Peyer's patch (tissue), 4 donors: ENCODE data around the gene PLA2G2F.

Source experiments
- POLR2A ChIP-seq, 2 donors: fragments of 450-650 bp; IDR thresholded peaks; one replicate each; pipeline ENCODE4 v1.5.1; 2017; ENCODE audit warnings: antibody characterized with exemption in 2 of 2, mild to moderate bottlenecking in 2 of 2, moderate library complexity in 2 of 2
- TF ChIP-seq, protein P1 (sequence below), 6 experiments: fragments of 450-650 bp in 4 of 6; fragments of 200-600 bp in 2 of 6; sonication (generic) in 1 of 6; IDR thresholded peaks; one replicate each; pipeline ENCODE4 v1.5.1; 2017 to 2019; ENCODE audit warnings: antibody characterized with exemption in 6 of 6, mild to moderate bottlenecking in 3 of 6, moderate library complexity in 1 of 6

DNA sequence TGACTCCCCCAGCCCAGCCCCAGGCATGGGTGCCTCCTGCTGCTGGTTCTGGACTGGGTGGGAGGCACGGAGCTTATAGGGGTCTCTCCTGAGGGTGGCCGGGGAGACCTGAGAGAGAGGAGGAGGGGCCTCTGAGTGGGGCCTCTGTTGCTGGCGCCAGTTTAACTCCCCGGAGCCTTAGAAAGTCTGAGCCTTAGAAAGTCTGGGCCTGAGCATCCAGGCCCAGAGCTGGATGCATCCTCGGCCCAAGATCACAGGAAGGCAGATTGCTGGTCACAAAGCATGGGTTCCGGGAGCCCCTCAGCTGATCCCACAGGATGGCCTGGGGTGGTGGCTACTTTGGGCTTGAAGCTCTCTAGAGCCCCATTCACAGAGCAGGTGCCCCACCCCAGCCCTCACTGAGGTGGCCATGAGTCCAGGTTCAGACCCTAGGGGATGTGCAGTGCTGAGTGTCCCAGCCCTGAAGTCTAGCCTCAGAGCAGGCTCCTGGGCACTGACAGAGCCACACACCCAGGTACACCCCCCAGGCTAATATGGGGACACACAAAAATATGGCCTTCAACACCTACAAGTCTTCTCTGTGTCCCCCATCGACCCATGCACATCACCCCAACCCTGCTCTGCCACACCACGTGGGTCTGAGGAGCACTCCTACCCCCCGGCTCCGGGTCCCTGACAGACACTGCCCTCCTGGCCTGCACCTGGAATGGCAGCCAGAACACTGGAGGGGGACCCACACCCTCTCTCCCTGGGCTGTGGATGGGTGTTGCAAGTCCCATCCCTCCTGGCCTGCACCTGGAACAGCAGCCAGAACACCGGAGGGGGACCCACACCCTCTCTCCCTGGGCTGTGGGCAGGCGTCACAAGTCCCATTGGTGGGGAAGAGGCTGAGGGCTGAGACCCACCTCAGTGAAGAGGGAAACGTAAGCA, 9.7 kb downstream of the PLA2G2F start:
- TF ChIP-seq, protein P1, sequence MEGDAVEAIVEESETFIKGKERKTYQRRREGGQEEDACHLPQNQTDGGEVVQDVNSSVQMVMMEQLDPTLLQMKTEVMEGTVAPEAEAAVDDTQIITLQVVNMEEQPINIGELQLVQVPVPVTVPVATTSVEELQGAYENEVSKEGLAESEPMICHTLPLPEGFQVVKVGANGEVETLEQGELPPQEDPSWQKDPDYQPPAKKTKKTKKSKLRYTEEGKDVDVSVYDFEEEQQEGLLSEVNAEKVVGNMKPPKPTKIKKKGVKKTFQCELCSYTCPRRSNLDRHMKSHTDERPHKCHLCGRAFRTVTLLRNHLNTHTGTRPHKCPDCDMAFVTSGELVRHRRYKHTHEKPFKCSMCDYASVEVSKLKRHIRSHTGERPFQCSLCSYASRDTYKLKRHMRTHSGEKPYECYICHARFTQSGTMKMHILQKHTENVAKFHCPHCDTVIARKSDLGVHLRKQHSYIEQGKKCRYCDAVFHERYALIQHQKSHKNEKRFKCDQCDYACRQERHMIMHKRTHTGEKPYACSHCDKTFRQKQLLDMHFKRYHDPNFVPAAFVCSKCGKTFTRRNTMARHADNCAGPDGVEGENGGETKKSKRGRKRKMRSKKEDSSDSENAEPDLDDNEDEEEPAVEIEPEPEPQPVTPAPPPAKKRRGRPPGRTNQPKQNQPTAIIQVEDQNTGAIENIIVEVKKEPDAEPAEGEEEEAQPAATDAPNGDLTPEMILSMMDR (IDR thresholded peaks at IDR 0.05): no peak
- no peak for TF ChIP-seq POLR2A (IDR thresholded peaks at IDR 0.05)
